SW 1271 (cell line): ENCODE measurements around the gene ULK1.

ENCODE experiments used
- DNase-seq, 2 experiments: peaks; one replicate each; lab custom pipeline; 2025; lab: John Stamatoyannopoulos, UW

ULK1 gene

GRCh38 chr12:131892711-131893604 lies 1.5 kb upstream of the ULK1 start:
- DNase-seq = no peak

GRCh38 chr12:131893605-131894312 lies 663 bp upstream of the ULK1 start:
- no peak for DNase-seq

- no peak for DNase-seq
Observed at GRCh38 chr12:131894981-131895639, 688 bp downstream of the ULK1 start.

GRCh38 chr12:131895640-131896079 lies 1.2 kb downstream of the ULK1 start:
- DNase-seq = no peak

- peak in 1 of 2 experiments; percentile 76 for DNase-seq
Observed at GRCh38 chr12:131896080-131896810, 1.8 kb downstream of the ULK1 start.

- no peak for DNase-seq
Observed at GRCh38 chr12:131896811-131897270, 2.4 kb downstream of the ULK1 start.

- no peak for DNase-seq
Observed at GRCh38 chr12:131897276-131897675, 2.9 kb downstream of the ULK1 start.

GRCh38 chr12:131897875-131898274 lies 3.5 kb downstream of the ULK1 start:
- no peak for DNase-seq

GRCh38 chr12:131900397-131900796 lies 6.0 kb downstream of the ULK1 start:
- no peak for DNase-seq

- DNase-seq = no peak
Observed at GRCh38 chr12:131901431-131902331, 7.3 kb downstream of the ULK1 start.

- DNase-seq = no peak
Observed at GRCh38 chr12:131902332-131903241, 8.2 kb downstream of the ULK1 start.

- no peak for DNase-seq
Observed at GRCh38 chr12:131903270-131904255, 9.1 kb downstream of the ULK1 start.

GRCh38 chr12:131904346-131904745 lies 9.9 kb downstream of the ULK1 start:
- DNase-seq = no peak

- DNase-seq = no peak
Observed at GRCh38 chr12:131905081-131905629, 10.7 kb downstream of the ULK1 start.

- no peak for DNase-seq
Observed at GRCh38 chr12:131905630-131906091, 11.2 kb downstream of the ULK1 start.

- DNase-seq = no peak
Observed at GRCh38 chr12:131907379-131908091, 13.1 kb downstream of the ULK1 start.
